ENCODE measurements around the gene ZNF780A. TPM values are rescaled to one million over a fixed set of nuclear protein-coding genes. Genes with fewer than 3 reads are reported as not detected.

ZNF780A gene
- total and polyA plus RNA-seq, 2 donors from 2014 or later: 11.8 to 26.2 TPM

- Histone ChIP-seq H3K9ac (ENCODE audit: low read length in 3 of 3) (no peak overlapping the region), H3K27ac (ENCODE audit: low read depth in 2 of 2, low read length in 2 of 2) (no peak overlapping the region), H3K27me3 (ENCODE audit: control insufficient read depth, insufficient read depth, low read length) (no peaks in the 10 kb centered on the region), H3K4me1 (ENCODE audit: control insufficient read depth in 2 of 3, insufficient read depth in 2 of 3, low read depth in 1 of 3, low read length in 3 of 3) (peaks cover 0 to 8% (median 7%) of the 10 kb centered on the region in 3 donors), H3K9me3 (ENCODE audit: control insufficient read depth in 2 of 3, insufficient read depth in 1 of 3, low read length in 3 of 3) (no peaks in the 10 kb centered on the region), H3K36me3 (ENCODE audit: control insufficient read depth in 2 of 3, insufficient read depth in 3 of 3, low read length in 3 of 3) (no peaks in the 10 kb centered on the region), H3K4me3 (ENCODE audit: low read length in 3 of 3) (no peak overlapping the region)
- TF ChIP-seq CTCF (IDR thresholded peaks at IDR 0.05; ENCODE audit: borderline replicate concordance, extremely low read depth, insufficient read depth): no peak
- DNase-seq (no peak), FAIRE-seq (no peak)
- intact Hi-C loops (cut with DNase I): no loop called here
These were observed 2.7 kb upstream of the ZNF780A start for GRCh38 chr19:40093416-40093815.

- DNase-seq (no peak), FAIRE-seq (no peak)
- intact Hi-C loops (cut with DNase I): no loop called here
- peak overlapping the region; percentile 79 to 85 for H3K27ac ChIP-seq (ENCODE audit: low read depth in 2 of 2, low read length in 2 of 2)
- peaks cover 0 to 8% (median 7%) of the 10 kb centered on the region in 3 donors for H3K4me1 ChIP-seq (ENCODE audit: control insufficient read depth in 2 of 3, insufficient read depth in 2 of 3, low read depth in 1 of 3, low read length in 3 of 3)
- H3K9me3 ChIP-seq (ENCODE audit: control insufficient read depth in 2 of 3, insufficient read depth in 1 of 3, low read length in 3 of 3): no peaks in the 10 kb centered on the region
- H3K4me3 ChIP-seq (ENCODE audit: low read length in 3 of 3): peak overlapping the region; percentile 89 to 99 (median 95)
- no peaks in the 10 kb centered on the region for H3K27me3 ChIP-seq (ENCODE audit: control insufficient read depth, insufficient read depth, low read length)
- TF ChIP-seq CTCF (IDR thresholded peaks at IDR 0.05; ENCODE audit: borderline replicate concordance, extremely low read depth, insufficient read depth): no peak
- no peaks in the 10 kb centered on the region for H3K36me3 ChIP-seq (ENCODE audit: control insufficient read depth in 2 of 3, insufficient read depth in 3 of 3, low read length in 3 of 3)
- peak overlapping the region; percentile 13 to 95 (median 93) for H3K9ac ChIP-seq (ENCODE audit: low read length in 3 of 3)
These were observed 724 bp upstream of the ZNF780A start for GRCh38 chr19:40091205-40092129.

- DNase-seq: peak in 2 of 5 donors; percentile 12 to 16
- Histone ChIP-seq H3K9me3 (ENCODE audit: control insufficient read depth in 2 of 3, insufficient read depth in 1 of 3, low read length in 3 of 3) (no peaks in the 10 kb centered on the region), H3K27ac (ENCODE audit: low read depth in 2 of 2, low read length in 2 of 2) (no peak overlapping the region), H3K9ac (ENCODE audit: low read length in 3 of 3) (peak overlapping the region in 2 of 3 donors; percentile 34 to 95), H3K36me3 (ENCODE audit: control insufficient read depth in 2 of 3, insufficient read depth in 3 of 3, low read length in 3 of 3) (no peaks in the 10 kb centered on the region), H3K4me3 (ENCODE audit: low read length in 3 of 3) (peak overlapping the region in 2 of 3 donors; percentile 89 to 99), H3K27me3 (ENCODE audit: control insufficient read depth, insufficient read depth, low read length) (no peaks in the 10 kb centered on the region), H3K4me1 (ENCODE audit: control insufficient read depth in 2 of 3, insufficient read depth in 2 of 3, low read depth in 1 of 3, low read length in 3 of 3) (peaks cover 0 to 8% (median 7%) of the 10 kb centered on the region in 3 donors)
- no peak for FAIRE-seq
- TF ChIP-seq CTCF (IDR thresholded peaks at IDR 0.05; ENCODE audit: borderline replicate concordance, extremely low read depth, insufficient read depth): no peak
- intact Hi-C loops (cut with DNase I): no loop called here
These were observed 1.3 kb downstream of the ZNF780A start for GRCh38 chr19:40089462-40089861.

Data from kidney (tissue), 14 donors.